C4-2B (cell line): ENCODE data around the gene ARHGAP12.

Experiments
- ZFX ChIP-seq: fragments of 450-650 bp; IDR thresholded peaks from 2 replicates; pipeline ENCODE4 v1.6.1; 2017
- TF ChIP-seq, protein P1 (sequence below): fragments of 450-650 bp; conservative IDR thresholded peaks from 2 replicates; pipeline ENCODE4 v1.5.1; 2017; ENCODE audit warnings: mild to moderate bottlenecking

GRCh38 chr10:31924833-31925232 lies 3.8 kb downstream of the ARHGAP12 start:
- TF ChIP-seq, protein P1, sequence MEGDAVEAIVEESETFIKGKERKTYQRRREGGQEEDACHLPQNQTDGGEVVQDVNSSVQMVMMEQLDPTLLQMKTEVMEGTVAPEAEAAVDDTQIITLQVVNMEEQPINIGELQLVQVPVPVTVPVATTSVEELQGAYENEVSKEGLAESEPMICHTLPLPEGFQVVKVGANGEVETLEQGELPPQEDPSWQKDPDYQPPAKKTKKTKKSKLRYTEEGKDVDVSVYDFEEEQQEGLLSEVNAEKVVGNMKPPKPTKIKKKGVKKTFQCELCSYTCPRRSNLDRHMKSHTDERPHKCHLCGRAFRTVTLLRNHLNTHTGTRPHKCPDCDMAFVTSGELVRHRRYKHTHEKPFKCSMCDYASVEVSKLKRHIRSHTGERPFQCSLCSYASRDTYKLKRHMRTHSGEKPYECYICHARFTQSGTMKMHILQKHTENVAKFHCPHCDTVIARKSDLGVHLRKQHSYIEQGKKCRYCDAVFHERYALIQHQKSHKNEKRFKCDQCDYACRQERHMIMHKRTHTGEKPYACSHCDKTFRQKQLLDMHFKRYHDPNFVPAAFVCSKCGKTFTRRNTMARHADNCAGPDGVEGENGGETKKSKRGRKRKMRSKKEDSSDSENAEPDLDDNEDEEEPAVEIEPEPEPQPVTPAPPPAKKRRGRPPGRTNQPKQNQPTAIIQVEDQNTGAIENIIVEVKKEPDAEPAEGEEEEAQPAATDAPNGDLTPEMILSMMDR = no peak
- no peak for TF ChIP-seq ZFX
